DOHH2 (cell line): ENCODE results near the gene ZP4.

Experiments
- H3F3A ChIP-seq: fragments of 200-600 bp; sonication (generic), shearing (Covaris generic); 2 replicates; pipeline ENCODE4 v1.6.0; 2016; ENCODE audit warnings: antibody characterized with exemption, mild to moderate bottlenecking; ENCODE audit not compliant: control insufficient read depth, insufficient read depth
- H3K27ac ChIP-seq: fragments of 200-600 bp; sonication (generic); 2 replicates; pipeline ENCODE4 v1.5.1; 2014; ENCODE audit warnings: low read depth, mild to moderate bottlenecking, low read length, moderate library complexity
- H3K27me3 ChIP-seq: fragments of 200-600 bp; sonication (generic); 2 replicates; pipeline ENCODE4 v1.6.1; 2014; ENCODE audit warnings: mild to moderate bottlenecking, low read length, mixed read lengths; ENCODE audit not compliant: control insufficient read depth
- H3K36me3 ChIP-seq: fragments of 200-600 bp; sonication (generic); 2 replicates; pipeline ENCODE4 v1.6.1; 2014; ENCODE audit warnings: mild to moderate bottlenecking, low read length, moderate library complexity, mixed read lengths; ENCODE audit not compliant: control insufficient read depth
- H3K4me1 ChIP-seq: fragments of 200-600 bp; sonication (generic); 2 replicates; pipeline ENCODE4 v1.6.1; 2014; ENCODE audit warnings: mild to moderate bottlenecking, low read length, mixed read lengths; ENCODE audit not compliant: control insufficient read depth
- H3K4me2 ChIP-seq: fragments of 200-600 bp; sonication (generic); 2 replicates; pipeline ENCODE4 v1.6.0; 2014; ENCODE audit warnings: mild to moderate bottlenecking, low read length, moderate library complexity
- H3K4me3 ChIP-seq: fragments of 200-600 bp; sonication (generic); 2 replicates; pipeline ENCODE4 v1.5.1; 2014; ENCODE audit warnings: mild to moderate bottlenecking, low read length, mixed read lengths
- H3K79me2 ChIP-seq: fragments of 200-600 bp; sonication (generic); 2 replicates; pipeline ENCODE4 v1.6.1; 2014; ENCODE audit warnings: mild to moderate bottlenecking, low read length, mixed read lengths; ENCODE audit not compliant: control insufficient read depth
- H3K9me2 ChIP-seq: fragments of 200-600 bp; sonication (generic); replicated peaks from 2 replicates; pipeline ENCODE4 v1.6.1; 2014; ENCODE audit warnings: mild to moderate bottlenecking, low read length, mixed read lengths; ENCODE audit not compliant: control insufficient read depth
- H3K9me3 ChIP-seq: fragments of 200-600 bp; sonication (generic); 2 replicates; pipeline ENCODE4 v1.6.1; 2014; ENCODE audit warnings: antibody characterized with exemption, low read length, mixed read lengths; ENCODE audit not compliant: control insufficient read depth, insufficient read depth
- H4K20me1 ChIP-seq: fragments of 200-600 bp; sonication (generic); 2 replicates; pipeline ENCODE4 v1.6.0; 2014; ENCODE audit warnings: low read depth, mild to moderate bottlenecking, antibody characterized with exemption, low read length, moderate library complexity; ENCODE audit not compliant: control insufficient read depth, insufficient read depth
- CTCF ChIP-seq: fragments of 200-600 bp; sonication (generic); IDR thresholded peaks from one replicate; pipeline ENCODE4 v1.5.1; 2014; ENCODE audit warnings: antibody characterized with exemption, mild to moderate bottlenecking, low read depth, low read length; ENCODE audit not compliant: poor library complexity, severe bottlenecking
- EZH2phosphoT487 ChIP-seq: fragments of 200-600 bp; sonication (generic); IDR thresholded peaks from 2 replicates; pipeline ENCODE4 v1.6.1; 2017; ENCODE audit warnings: borderline replicate concordance, mild to moderate bottlenecking, antibody characterized with exemption, low read length, moderate library complexity, mixed read lengths

The ZP4 gene

GRCh38 chr1:237858992-237859391 is 31.7 kb downstream of the ZP4 start:
- H3K4me3 ChIP-seq: no peak overlapping the region
- H4K20me1 ChIP-seq: no peaks in the 10 kb centered on the region
- TF ChIP-seq CTCF (no peak), EZH2phosphoT487 (no peak)
- H3K27me3 ChIP-seq: no peaks in the 10 kb centered on the region
- no peak overlapping the region for H3K4me2 ChIP-seq
- no peaks in the 10 kb centered on the region for H3F3A ChIP-seq
- no peak overlapping the region for H3K27ac ChIP-seq
- no peaks in the 10 kb centered on the region for H3K79me2 ChIP-seq
- no peaks in the 10 kb centered on the region for H3K4me1 ChIP-seq
- H3K9me3 ChIP-seq: no peaks in the 10 kb centered on the region
- no peaks in the 10 kb centered on the region for H3K36me3 ChIP-seq
- H3K9me2 ChIP-seq: no peaks in the 10 kb centered on the region

- Histone ChIP-seq H4K20me1 (no peaks in the 10 kb centered on the region), H3K79me2 (no peaks in the 10 kb centered on the region), H3K4me3 (no peak overlapping the region), H3K4me1 (no peaks in the 10 kb centered on the region), H3F3A (no peaks in the 10 kb centered on the region), H3K36me3 (no peaks in the 10 kb centered on the region), H3K9me2 (no peaks in the 10 kb centered on the region), H3K27ac (no peak overlapping the region), H3K9me3 (no peaks in the 10 kb centered on the region), H3K4me2 (no peak overlapping the region), H3K27me3 (no peaks in the 10 kb centered on the region)
- TF ChIP-seq EZH2phosphoT487: no peak
- TF ChIP-seq CTCF: no peak
These were observed 33.3 kb downstream of the ZP4 start for GRCh38 chr1:237857455-237857854.

- no peaks in the 10 kb centered on the region for H3K79me2 ChIP-seq
- H3K36me3 ChIP-seq: no peaks in the 10 kb centered on the region
- no peak overlapping the region for H3K4me2 ChIP-seq
- no peaks in the 10 kb centered on the region for H4K20me1 ChIP-seq
- no peaks in the 10 kb centered on the region for H3K27me3 ChIP-seq
- no peaks in the 10 kb centered on the region for H3K4me1 ChIP-seq
- H3K9me2 ChIP-seq: no peaks in the 10 kb centered on the region
- no peaks in the 10 kb centered on the region for H3K9me3 ChIP-seq
- H3F3A ChIP-seq: no peaks in the 10 kb centered on the region
- no peak overlapping the region for H3K27ac ChIP-seq
- no peak overlapping the region for H3K4me3 ChIP-seq
- no peak for TF ChIP-seq EZH2phosphoT487
- TF ChIP-seq CTCF: no peak
These were observed 38.4 kb downstream of the ZP4 start for GRCh38 chr1:237852342-237852741.
